CD4-positive, alpha-beta memory T cell (primary cell): ENCODE results near the gene ANKRD55. TPM values are rescaled to one million over a fixed set of nuclear protein-coding genes. Genes with fewer than 3 reads are reported as not detected.
A peak's percentile ranks its signal among the peaks of the same experiment; 100 is the strongest.
"Not testable (repeated sequence)": the region's sequence is repeated elsewhere in the genome, so short reads cannot be mapped to it uniquely, and the experiment has no call there.

Experiments
- CTCF ChIA-PET: fragments of 350-600 bp; sonication (Branson Sonifier 250); formaldehyde crosslinking; loops from one replicate; lab custom pipeline; 2021; ENCODE audit warnings: inconsistent platforms; ENCODE audit not compliant: partially characterized antibody; lab: Charles Lee
- POLR2A ChIA-PET: fragments of 350-600 bp; sonication (Branson Sonifier 250); formaldehyde crosslinking; loops from one replicate; lab custom pipeline; 2021; ENCODE audit not compliant: partially characterized antibody; lab: Charles Lee
- DNase-seq, 5 donors: peaks; one replicate each; pipeline versions ENCODE4 v3.0.0 to v3.0.0-alpha.2; 2020 to 2022; ENCODE audit warnings: mixed read lengths in 1 of 5
- H3K27ac ChIP-seq: one replicate; pipeline ENCODE4 v1.7.0; 2013; ENCODE audit warnings: low read depth, low read length
- H3K27me3 ChIP-seq: 2 replicates; pipeline ENCODE4 v1.7.0; 2013; ENCODE audit warnings: mild to moderate bottlenecking, low read length, moderate library complexity; ENCODE audit not compliant: insufficient read depth
- H3K36me3 ChIP-seq: 2 replicates; pipeline ENCODE4 v1.7.0; 2013; ENCODE audit warnings: mild to moderate bottlenecking, low read length, moderate library complexity; ENCODE audit not compliant: insufficient read depth
- H3K4me1 ChIP-seq: 2 replicates; pipeline ENCODE4 v1.7.0; 2013; ENCODE audit warnings: mild to moderate bottlenecking, low read length, moderate library complexity; ENCODE audit not compliant: insufficient read depth
- H3K4me3 ChIP-seq, 2 donors: one replicate each; pipeline ENCODE4 v1.7.0; 2013; ENCODE audit warnings: low read length in 2 of 2, mild to moderate bottlenecking in 1 of 2
- H3K9me3 ChIP-seq, 2 donors: one replicate each; pipeline ENCODE4 v1.7.0; 2013; ENCODE audit warnings: low read length in 2 of 2, control low read depth in 1 of 2; ENCODE audit not compliant: control insufficient read depth in 1 of 2
- H3K27ac Mint-ChIP-seq, 7 donors: one replicate each; pipeline ENCODE4 v1.8.0; 2020 to 2021; ENCODE audit warnings: mixed read lengths in 7 of 7, mild to moderate bottlenecking in 6 of 7, inconsistent platforms in 3 of 7, moderate library complexity in 3 of 7
- H3K27me3 Mint-ChIP-seq, 2 donors: one replicate each; pipeline ENCODE4 v1.8.0; 2020 to 2021; ENCODE audit warnings: mixed read lengths in 2 of 2
- H3K36me3 Mint-ChIP-seq, 2 donors: one replicate each; pipeline ENCODE4 v1.8.0; 2020 to 2021; ENCODE audit warnings: mixed read lengths in 2 of 2, inconsistent platforms in 1 of 2, mild to moderate bottlenecking in 1 of 2
- H3K4me1 Mint-ChIP-seq, 4 donors: one replicate each; pipeline ENCODE4 v1.8.0; 2020 to 2021; ENCODE audit warnings: mixed read lengths in 4 of 4, mild to moderate bottlenecking in 1 of 4
- H3K4me3 Mint-ChIP-seq, 8 donors: one replicate each; pipeline ENCODE4 v1.8.0; 2020 to 2021; ENCODE audit warnings: mixed read lengths in 8 of 8, mild to moderate bottlenecking in 7 of 8, moderate library complexity in 6 of 8, inconsistent platforms in 3 of 8
- H3K9me3 Mint-ChIP-seq, 8 donors: one replicate each; pipeline ENCODE4 v1.8.0; 2020 to 2021; ENCODE audit warnings: mixed read lengths in 8 of 8, mild to moderate bottlenecking in 5 of 8, inconsistent platforms in 3 of 8, moderate library complexity in 1 of 8
- intact Hi-C: fragments of 100-400 bp; cut with micrococcal nuclease; formaldehyde crosslinking; loops from one replicate; pipeline ENCODE4 v1.15.1; 2023
- polyA plus RNA-seq, 2 donors: library from polyadenylated mRNA; unstranded; fragments of 300-500 nt; fragmentation: Illumina TruSeq; gene quantifications; one replicate each; pipeline ENCODE4 v1.2.3, GENCODE V29; 2021
- total RNA-seq, 2 experiments: library from RNA; stranded (reverse); gene quantifications; one replicate each; pipeline ENCODE4 v1.2.3, GENCODE V29; 2021

Gene ANKRD55
- total and polyA plus RNA-seq, 4 experiments from 2014 or later: 8.3 to 17.8 (median 12.3) TPM

GRCh38 chr5:56202483-56202882 lies 30.6 kb downstream of the ANKRD55 start:
- intact Hi-C loops: loop anchor here (10.0 kb wide), 1 partner anchor 858 kb away; no protein-coding TSS in a partner anchor
- POLR2A ChIA-PET: interaction anchor here (0.8 to 1.0 kb wide), 2 partner anchors 141 to 219 kb away, joined by 3 read pairs; no protein-coding TSS in a partner anchor
- H3K9me3 Mint-ChIP-seq: peaks cover 0 to 5% (median 0%) of the 10 kb centered on the region in 8 donors

GRCh38 chr5:56201762-56202261 lies 31.3 kb downstream of the ANKRD55 start:
- not testable (repeated sequence) for H3K27me3 Mint-ChIP-seq, H3K27me3 ChIP-seq, H3K36me3 Mint-ChIP-seq, H3K4me3 Mint-ChIP-seq, H3K9me3 ChIP-seq, DNase-seq, H3K9me3 Mint-ChIP-seq, H3K4me3 ChIP-seq, H3K36me3 ChIP-seq, H3K27ac ChIP-seq
- intact Hi-C loops: loop anchor here (1.0 to 10.0 kb wide), 5 partner anchors 219 to 857 kb away; no protein-coding TSS in a partner anchor
- POLR2A ChIA-PET: interaction anchor here (0.5 to 1.6 kb wide), 4 partner anchors 53 to 265 kb away, joined by 3 to 8 read pairs (median 4); no protein-coding TSS in a partner anchor
- CTCF ChIA-PET: interaction anchor here (0.6 to 4.6 kb wide), 31 partner anchors 10 to 269 kb away, joined by 3 to 194 read pairs (median 4); no protein-coding TSS in a partner anchor
- peaks cover 12% of the 10 kb centered on the region for H3K4me1 ChIP-seq
- Mint-ChIP-seq H3K27ac (peak overlapping the region in 1 of 7 donors; percentile 38), H3K4me1 (peaks cover 17 to 29% (median 24%) of the 10 kb centered on the region in 4 donors)

More at GRCh38 chr5:56202483-56202882, 30.6 kb downstream of the ANKRD55 start:
- CTCF ChIA-PET: interaction anchor here (0.8 to 4.6 kb wide), 13 partner anchors 13 to 266 kb away, joined by 3 to 194 read pairs (median 5); no protein-coding TSS in a partner anchor
- Histone ChIP-seq H3K4me1 (peaks cover 12% of the 10 kb centered on the region), H3K27ac (no peak overlapping the region), H3K36me3 (no peaks in the 10 kb centered on the region), H3K9me3 (no peaks in the 10 kb centered on the region), H3K27me3 (no peaks in the 10 kb centered on the region), H3K4me3 (no peak overlapping the region)
- DNase-seq: no peak
- Mint-ChIP-seq H3K27me3 (no peaks in the 10 kb centered on the region), H3K36me3 (no peaks in the 10 kb centered on the region), H3K4me3 (peak overlapping the region in 3 of 8 donors; percentile 1 to 57 (median 4)), H3K27ac (peak overlapping the region in 3 of 7 donors; percentile 13 to 68 (median 29)), H3K4me1 (peaks cover 17 to 29% (median 24%) of the 10 kb centered on the region in 4 donors)

- Histone ChIP-seq H3K27ac (no peak overlapping the region), H3K36me3 (no peaks in the 10 kb centered on the region), H3K4me1 (peaks cover 12% of the 10 kb centered on the region), H3K27me3 (no peaks in the 10 kb centered on the region), H3K4me3 (no peak overlapping the region), H3K9me3 (no peaks in the 10 kb centered on the region)
- H3K27me3 Mint-ChIP-seq: no peaks in the 10 kb centered on the region
- ChIA-PET POLR2A (interaction anchor here (1.2 to 1.9 kb wide), 6 partner anchors 52 to 265 kb away, joined by 3 to 8 read pairs (median 4); partner anchors contain the start of gene IL6ST), CTCF (interaction anchor here (0.6 to 4.6 kb wide), 40 partner anchors 8 to 941 kb away, joined by 3 to 194 read pairs (median 4); no protein-coding TSS in a partner anchor)
- intact Hi-C loops: loop anchor here (1.0 to 10.0 kb wide), 5 partner anchors 218 to 856 kb away; no protein-coding TSS in a partner anchor
- peaks cover 0 to 5% (median 0%) of the 10 kb centered on the region in 8 donors for H3K9me3 Mint-ChIP-seq
- H3K4me1 Mint-ChIP-seq: peaks cover 17 to 29% (median 24%) of the 10 kb centered on the region in 4 donors
- H3K27ac Mint-ChIP-seq: peak overlapping the region in 2 of 7 donors; percentile 2 to 38
- H3K4me3 Mint-ChIP-seq: peak overlapping the region in 1 of 8 donors; percentile 24
- no peaks in the 10 kb centered on the region for H3K36me3 Mint-ChIP-seq
- peak; percentile 59 to 66 (median 63) for DNase-seq
Observed at GRCh38 chr5:56200971-56201666, 32.0 kb downstream of the ANKRD55 start.

GRCh38 chr5:56195016-56195415 lies 38.1 kb downstream of the ANKRD55 start:
- Histone ChIP-seq H3K4me3 (no peak overlapping the region), H3K36me3 (no peaks in the 10 kb centered on the region), H3K4me1 (peaks cover 14% of the 10 kb centered on the region), H3K9me3 (no peaks in the 10 kb centered on the region), H3K27me3 (no peaks in the 10 kb centered on the region), H3K27ac (no peak overlapping the region)
- H3K36me3 Mint-ChIP-seq: no peaks in the 10 kb centered on the region
- intact Hi-C loops: no loop called here
- no peaks in the 10 kb centered on the region for H3K27me3 Mint-ChIP-seq
- DNase-seq: no peak
- no peak overlapping the region for H3K4me3 Mint-ChIP-seq
- H3K9me3 Mint-ChIP-seq: peaks cover 0 to 8% (median 0%) of the 10 kb centered on the region in 8 donors
- peaks cover 8 to 9% (median 9%) of the 10 kb centered on the region in 4 donors for H3K4me1 Mint-ChIP-seq
- POLR2A ChIA-PET: interaction anchor here (1.0 kb wide), 1 partner anchor 259 kb away, joined by 3 read pairs; no protein-coding TSS in a partner anchor
- CTCF ChIA-PET: interaction anchor here (1.7 to 2.0 kb wide), 2 partner anchors 212 to 260 kb away, joined by 4 to 5 read pairs; no protein-coding TSS in a partner anchor
- H3K27ac Mint-ChIP-seq: no peak overlapping the region

GRCh38 chr5:56192246-56192645 lies 40.9 kb downstream of the ANKRD55 start:
- DNase-seq: no peak
- Histone ChIP-seq H3K4me3 (no peak overlapping the region), H3K36me3 (no peaks in the 10 kb centered on the region), H3K9me3 (no peaks in the 10 kb centered on the region), H3K4me1 (peaks cover 16% of the 10 kb centered on the region), H3K27ac (no peak overlapping the region), H3K27me3 (no peaks in the 10 kb centered on the region)
- Mint-ChIP-seq H3K27me3 (no peaks in the 10 kb centered on the region), H3K36me3 (no peaks in the 10 kb centered on the region), H3K27ac (no peak overlapping the region), H3K4me3 (no peak overlapping the region), H3K4me1 (peaks cover 8 to 9% (median 9%) of the 10 kb centered on the region in 4 donors), H3K9me3 (peaks cover 0 to 8% (median under 1%) of the 10 kb centered on the region in 8 donors)
- POLR2A ChIA-PET: no interaction called here
- intact Hi-C loops: loop anchor here (5.0 kb wide), 2 partner anchors 35 to 135 kb away; no protein-coding TSS in a partner anchor
- CTCF ChIA-PET: interaction anchor here (1.0 to 1.7 kb wide), 2 partner anchors 9 to 255 kb away, joined by 3 to 5 read pairs; no protein-coding TSS in a partner anchor

GRCh38 chr5:56191656-56192055 lies 41.5 kb downstream of the ANKRD55 start:
- CTCF ChIA-PET: interaction anchor here (1.0 to 1.7 kb wide), 3 partner anchors 10 to 255 kb away, joined by 3 to 5 read pairs (median 4); no protein-coding TSS in a partner anchor
- peaks cover 8 to 9% (median 9%) of the 10 kb centered on the region in 4 donors for H3K4me1 Mint-ChIP-seq
- no peaks in the 10 kb centered on the region for H3K27me3 ChIP-seq
- no peaks in the 10 kb centered on the region for H3K36me3 ChIP-seq
- H3K4me3 ChIP-seq: no peak overlapping the region
- intact Hi-C loops: loop anchor here (5.0 kb wide), 2 partner anchors 34 to 134 kb away; no protein-coding TSS in a partner anchor
- peaks cover 0 to 8% (median under 1%) of the 10 kb centered on the region in 8 donors for H3K9me3 Mint-ChIP-seq
- H3K4me3 Mint-ChIP-seq: no peak overlapping the region
- peak overlapping the region in 1 of 7 donors; percentile 53 for H3K27ac Mint-ChIP-seq
- H3K36me3 Mint-ChIP-seq: no peaks in the 10 kb centered on the region
- H3K4me1 ChIP-seq: peaks cover 16% of the 10 kb centered on the region
- POLR2A ChIA-PET: no interaction called here
- no peaks in the 10 kb centered on the region for H3K9me3 ChIP-seq
- no peaks in the 10 kb centered on the region for H3K27me3 Mint-ChIP-seq
- no peak for DNase-seq
- H3K27ac ChIP-seq: no peak overlapping the region
